Psoas muscle (tissue), 8 donors: ENCODE data around the gene DHX30. TPM values are rescaled to one million over a fixed set of nuclear protein-coding genes. Genes with fewer than 3 reads are reported as not detected.
A peak's percentile ranks its signal among the peaks of the same experiment; 100 is the strongest.

Source experiments
- ATAC-seq, 4 donors: fragments of 200-7000 bp; cut with Tn5 transposase; one replicate each; pipeline ENCODE4 v1.9.1; 2020; ENCODE audit warnings: moderate library complexity in 3 of 4, mild to moderate bottlenecking in 2 of 4
- DNase-seq, 2 donors: peaks; one replicate each; pipeline ENCODE4 v3.0.0-alpha.2; 2020
- H3K27ac ChIP-seq: fragments of 200-600 bp; one replicate; pipeline ENCODE4 v1.8.0; 2022
- H3K27me3 ChIP-seq, 3 donors: fragments of 200-600 bp in 1 of 3; one replicate each; pipeline versions ENCODE4 v1.6.1 to v1.8.0; 2013 to 2022; ENCODE audit warnings: low read length in 2 of 3, mild to moderate bottlenecking in 2 of 3, moderate library complexity in 1 of 3; ENCODE audit not compliant: insufficient read depth in 3 of 3
- H3K36me3 ChIP-seq, 2 donors: fragments of 200-600 bp in 1 of 2; one replicate each; pipeline versions ENCODE4 v1.6.1 to v1.8.0; 2013 to 2022; ENCODE audit warnings: low read depth in 1 of 2, mild to moderate bottlenecking in 1 of 2, moderate library complexity in 1 of 2; ENCODE audit not compliant: insufficient read depth in 1 of 2
- H3K4me1 ChIP-seq: fragments of 200-600 bp; one replicate; pipeline ENCODE4 v1.8.0; 2022
- H3K4me3 ChIP-seq: fragments of 200-600 bp; one replicate; pipeline ENCODE4 v1.8.0; 2022; ENCODE audit warnings: mild to moderate bottlenecking
- H3K9me3 ChIP-seq: fragments of 200-600 bp; one replicate; pipeline ENCODE4 v1.8.0; 2022
- CTCF ChIP-seq: fragments of 200-600 bp; IDR thresholded peaks from one replicate; pipeline ENCODE4 v1.8.0; 2022; ENCODE audit warnings: antibody characterized with exemption
- WGBS, 3 donors: extraction: QIAGEN DNeasy Blood & Tissue Kit; methylation state at CpG; one replicate each; pipeline versions ENCODE4 v1.1.6 to v1.1.7; 2013; 5-methylcytosine and 5-hydroxymethylcytosine counted together
- intact Hi-C, 2 donors: fragments of 100-400 bp; cut with DNase I; formaldehyde crosslinking; loops; one replicate each; pipeline versions ENCODE4 v1.11.0 to v1.14.2; 2022
- polyA plus RNA-seq, 3 donors: library from polyadenylated mRNA; stranded (reverse); fragments of 200-250 nt; gene quantifications; one replicate each; pipeline ENCODE4 v1.2.3, GENCODE V29; 2013
- total RNA-seq, 4 donors: library from RNA; stranded (reverse); fragmentation: NEBNext Ultra II Directional in 2 of 4; extraction: Animal tissue kit (Norgen Biotek cat#: 25700) in 2 of 4; gene quantifications; one replicate each; pipeline versions ENCODE4 v1.2.1 to v1.2.4, GENCODE V29; 2021 to 2023
- donor health status: healthy with polysubstance abuse.
- donor health status: DM: no; HTN: no; CAD: no; lungs with moderate emphysema.
- donor health status: Bipolar disorder and iron deficiency.
- donor health status: healthy.
- donor health status: DM: yes; HTN: yes; CAD: no.
- donor health status: DM: no; HTN: no; CAD: no.
- donor health status: DM: no; HTN: no; CAD: no.
- donor health status: DM: yes; HTN: yes; CAD: no.

DHX30 gene
- total and polyA plus RNA-seq, 7 donors: 40.6 to 62.3 (median 48.8) TPM

- TF ChIP-seq CTCF: no peak
- ATAC-seq: no peak
- Histone ChIP-seq H3K9me3 (no peaks in the 10 kb centered on the region), H3K27ac (no peak overlapping the region), H3K36me3 (peaks cover 17 to 100% of the 10 kb centered on the region in 2 donors), H3K27me3 (no peaks in the 10 kb centered on the region), H3K4me1 (no peaks in the 10 kb centered on the region), H3K4me3 (no peak overlapping the region)
- no peak for DNase-seq
- intact Hi-C loops: no loop called here
- 69 to 84% (median 70%) methylated on average over 11 of the region's 11 CpGs for WGBS, 3 donors
These were observed 44.3 kb downstream of the DHX30 start for GRCh38 chr3:47847260-47847659.

- DNase-seq: no peak
- no peaks in the 10 kb centered on the region for H3K4me1 ChIP-seq
- no peaks in the 10 kb centered on the region for H3K27me3 ChIP-seq
- ATAC-seq: peak in 1 of 4 donors; percentile 0
- no peak overlapping the region for H3K27ac ChIP-seq
- H3K9me3 ChIP-seq: no peaks in the 10 kb centered on the region
- intact Hi-C loops: no loop called here
- H3K36me3 ChIP-seq: peaks cover 12 to 100% of the 10 kb centered on the region in 2 donors
- no peak overlapping the region for H3K4me3 ChIP-seq
- no peak for TF ChIP-seq CTCF
- WGBS, 3 donors: 87 to 92% (median 89%) methylated on average over 20 to 23 of the region's 23 CpGs
These were observed 45.0 kb downstream of the DHX30 start for GRCh38 chr3:47847801-47848518.

GRCh38 chr3:47848599-47849117 is 45.7 kb downstream of the DHX30 start:
- Histone ChIP-seq H3K27ac (no peak overlapping the region), H3K36me3 (peaks cover 9 to 100% of the 10 kb centered on the region in 2 donors), H3K27me3 (no peaks in the 10 kb centered on the region), H3K9me3 (no peaks in the 10 kb centered on the region), H3K4me3 (no peak overlapping the region), H3K4me1 (no peaks in the 10 kb centered on the region)
- intact Hi-C loops: no loop called here
- ATAC-seq (peak in 3 of 4 donors; percentile 3 to 11 (median 6)), DNase-seq (no peak)
- WGBS, 3 donors: 65 to 83% (median 73%) methylated on average over 23 of the region's 23 CpGs
- no peak for TF ChIP-seq CTCF

GRCh38 chr3:47849186-47849698 is 46.3 kb downstream of the DHX30 start:
- TF ChIP-seq CTCF: no peak
- Histone ChIP-seq H3K27ac (no peak overlapping the region), H3K36me3 (peaks cover 11 to 100% of the 10 kb centered on the region in 2 donors), H3K4me1 (no peaks in the 10 kb centered on the region), H3K4me3 (no peak overlapping the region), H3K27me3 (no peaks in the 10 kb centered on the region), H3K9me3 (no peaks in the 10 kb centered on the region)
- intact Hi-C loops: no loop called here
- ATAC-seq (peak; percentile 4 to 16 (median 8)), DNase-seq (no peak)
- 60 to 79% (median 64%) methylated on average over 14 of the region's 14 CpGs for WGBS, 3 donors
